Activated CD8-positive, alpha-beta T cell treated with anti-CD3 and anti-CD28 coated beads for 36 hours (primary cell): Measurements from ENCODE around the gene SCGB1A1. TPM values are rescaled to one million over a fixed set of nuclear protein-coding genes. Genes with fewer than 3 reads are reported as not detected.

Experiments used
- ATAC-seq: fragments of 200-7000 bp; cut with Tn5 transposase; one replicate; pipeline ENCODE4 v1.10.0; 2021; ENCODE audit warnings: mild to moderate bottlenecking, moderate library complexity
- CTCF ChIA-PET: fragments of 350-600 bp; sonication (Branson Sonifier 250); formaldehyde crosslinking; loops from one replicate; lab custom pipeline; 2021; ENCODE audit warnings: antibody characterized with exemption; lab: Charles Lee
- POLR2A ChIA-PET: fragments of 350-600 bp; sonication (Branson Sonifier 250); formaldehyde crosslinking; loops from one replicate; lab custom pipeline; 2021; ENCODE audit warnings: antibody characterized with exemption; lab: Charles Lee
- DNase-seq: peaks from one replicate; pipeline ENCODE4 v3.0.0-alpha.2; 2020
- H3K27ac Mint-ChIP-seq: one replicate; pipeline ENCODE4 v1.8.0; 2021; ENCODE audit warnings: mild to moderate bottlenecking, mixed read lengths
- H3K27me3 Mint-ChIP-seq: one replicate; pipeline ENCODE4 v1.8.0; 2021; ENCODE audit warnings: mixed read lengths
- H3K36me3 Mint-ChIP-seq: one replicate; pipeline ENCODE4 v1.8.0; 2021; ENCODE audit warnings: low read depth, mixed read lengths
- H3K4me1 Mint-ChIP-seq: one replicate; pipeline ENCODE4 v1.8.0; 2021; ENCODE audit warnings: low read depth, mixed read lengths
- H3K4me3 Mint-ChIP-seq: one replicate; pipeline ENCODE4 v1.8.0; 2021; ENCODE audit warnings: mild to moderate bottlenecking, moderate library complexity, mixed read lengths
- H3K9me3 Mint-ChIP-seq: one replicate; pipeline ENCODE4 v1.8.0; 2021; ENCODE audit warnings: mixed read lengths
- CTCF ChIP-seq: fragments of 200-600 bp; IDR thresholded peaks from one replicate; pipeline ENCODE4 v1.8.0; 2022; ENCODE audit warnings: antibody characterized with exemption, mild to moderate bottlenecking
- intact Hi-C: fragments of 100-400 bp; cut with micrococcal nuclease; formaldehyde crosslinking; loops from one replicate; pipeline ENCODE4 v1.10.0; 2022
- total RNA-seq, 2 experiments: library from RNA; stranded (reverse); gene quantifications; one replicate each; pipeline ENCODE4 v1.2.3, GENCODE V29; 2021

SCGB1A1 gene
- total RNA-seq, 2 experiments from 2014 or later: not detected

- ChIA-PET POLR2A (interaction anchor here (0.5 kb wide), 1 partner anchor 618 kb away, joined by 3 read pairs; no protein-coding TSS in a partner anchor), CTCF (interaction anchor here (0.6 to 3.1 kb wide), 4 partner anchors 34 to 287 kb away, joined by 3 to 14 read pairs (median 6); no protein-coding TSS in a partner anchor)
- Mint-ChIP-seq H3K4me1 (no peaks in the 10 kb centered on the region), H3K36me3 (no peaks in the 10 kb centered on the region), H3K4me3 (no peak overlapping the region), H3K27ac (no peak overlapping the region), H3K27me3 (no peaks in the 10 kb centered on the region), H3K9me3 (no peaks in the 10 kb centered on the region)
- intact Hi-C loops: no loop called here
- DNase-seq: no peak
- no peak for TF ChIP-seq CTCF
- no peak for ATAC-seq
Measured at GRCh38 chr11:62458212-62459002, 39.6 kb downstream of the SCGB1A1 start.

GRCh38 chr11:62459080-62459479, 40.2 kb downstream of the SCGB1A1 start:
- Mint-ChIP-seq H3K27ac (no peak overlapping the region), H3K9me3 (no peaks in the 10 kb centered on the region), H3K27me3 (no peaks in the 10 kb centered on the region), H3K4me3 (no peak overlapping the region), H3K36me3 (no peaks in the 10 kb centered on the region), H3K4me1 (no peaks in the 10 kb centered on the region)
- no peak for ATAC-seq
- no peak for DNase-seq
- intact Hi-C loops: no loop called here
- CTCF ChIA-PET: interaction anchor here (1.0 to 3.1 kb wide), 3 partner anchors 35 to 84 kb away, joined by 4 to 14 read pairs (median 5); no protein-coding TSS in a partner anchor
- POLR2A ChIA-PET: interaction anchor here (0.5 kb wide), 1 partner anchor 619 kb away, joined by 3 read pairs; no protein-coding TSS in a partner anchor
- no peak for TF ChIP-seq CTCF

DNA sequence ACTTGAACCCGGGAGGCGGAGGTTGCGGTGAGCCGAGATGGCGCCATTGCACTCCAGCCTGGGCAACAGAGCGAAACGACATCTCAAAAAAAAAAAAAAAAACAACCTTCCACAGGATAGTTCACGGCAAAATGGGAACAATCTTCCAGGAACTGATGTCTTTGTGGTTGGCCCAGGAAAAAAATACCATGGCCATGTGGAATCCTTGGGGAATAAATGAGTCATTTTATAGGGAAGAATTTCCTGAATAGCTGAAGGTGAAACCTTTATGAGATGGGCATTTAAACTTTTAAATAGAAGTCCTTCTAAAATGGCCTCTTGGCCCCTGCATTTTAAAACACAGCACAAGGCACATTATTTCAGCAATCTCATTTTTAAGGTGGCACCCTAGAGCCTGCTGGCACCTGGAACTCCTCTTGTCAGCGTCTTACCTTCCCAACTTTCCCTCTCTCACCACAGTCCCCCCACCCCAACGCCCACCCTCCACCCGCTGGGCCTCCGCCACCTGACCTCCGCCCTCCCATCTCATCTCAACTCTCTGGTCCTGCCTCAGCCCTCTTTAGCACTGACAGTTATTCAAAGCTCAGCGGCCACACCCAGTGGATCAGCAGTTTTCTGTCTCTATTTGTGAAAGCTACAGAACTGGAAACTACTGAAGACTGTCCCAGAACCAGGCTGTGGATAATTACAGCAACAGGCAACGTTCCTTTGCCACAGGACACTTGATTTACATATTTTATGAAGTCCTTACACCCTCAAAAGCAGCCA, 43.1 kb downstream of the SCGB1A1 start:
- POLR2A ChIA-PET: no interaction called here
- H3K36me3 Mint-ChIP-seq: no peaks in the 10 kb centered on the region
- TF ChIP-seq CTCF: no peak
- no peak overlapping the region for H3K4me3 Mint-ChIP-seq
- no peaks in the 10 kb centered on the region for H3K4me1 Mint-ChIP-seq
- H3K27ac Mint-ChIP-seq: no peak overlapping the region
- no peak for DNase-seq
- no peaks in the 10 kb centered on the region for H3K27me3 Mint-ChIP-seq
- no peak for ATAC-seq
- H3K9me3 Mint-ChIP-seq: no peaks in the 10 kb centered on the region
- CTCF ChIA-PET: interaction anchor here (1.2 to 1.5 kb wide), 2 partner anchors 37 to 81 kb away, joined by 7 read pairs; no protein-coding TSS in a partner anchor
- intact Hi-C loops: no loop called here

GRCh38 chr11:62462508-62462892, 43.7 kb downstream of the SCGB1A1 start:
- ChIA-PET CTCF (interaction anchor here (1.2 to 1.5 kb wide), 2 partner anchors 38 to 81 kb away, joined by 7 read pairs; no protein-coding TSS in a partner anchor), POLR2A (no interaction called here)
- no peak for ATAC-seq
- Mint-ChIP-seq H3K36me3 (no peaks in the 10 kb centered on the region), H3K27me3 (no peaks in the 10 kb centered on the region), H3K4me3 (no peak overlapping the region), H3K9me3 (no peaks in the 10 kb centered on the region), H3K27ac (no peak overlapping the region), H3K4me1 (no peaks in the 10 kb centered on the region)
- no peak for DNase-seq
- intact Hi-C loops: no loop called here
- no peak for TF ChIP-seq CTCF
